HG03060 (cell line): ENCODE results near the gene COBL.

ENCODE experiments used
- ATAC-seq: cut with Tn5 transposase; IDR thresholded peaks from one replicate; pipeline ENCODE4 v1.9.1; 2021; ENCODE audit warnings: low read depth, moderate number of reproducible peaks; ENCODE audit not compliant: unreplicated experiment

Gene COBL

GRCh38 chr7:51101111-51101757 lies 215.4 kb downstream of the COBL start:
- no peak for ATAC-seq

- ATAC-seq, result no peak
Measured at GRCh38 chr7:51090411-51090810, 226.2 kb downstream of the COBL start.

GRCh38 chr7:51085034-51085692 lies 231.4 kb downstream of the COBL start:
- no peak for ATAC-seq

- no peak for ATAC-seq
Measured at GRCh38 chr7:51084121-51084520, 232.5 kb downstream of the COBL start.

GRCh38 chr7:51082940-51083533 lies 233.6 kb downstream of the COBL start:
- ATAC-seq, result no peak

GRCh38 chr7:51082096-51082840 lies 234.3 kb downstream of the COBL start:
- ATAC-seq, result no peak

GRCh38 chr7:51081270-51081890 lies 235.2 kb downstream of the COBL start:
- ATAC-seq, result no peak

GRCh38 chr7:51080622-51081269 lies 235.9 kb downstream of the COBL start:
- ATAC-seq, result no peak

- no peak for ATAC-seq
Measured at GRCh38 chr7:51080216-51080615, 236.4 kb downstream of the COBL start.

GRCh38 chr7:51079494-51079893 lies 237.1 kb downstream of the COBL start:
- ATAC-seq, result no peak

GRCh38 chr7:51078653-51079052 lies 238.0 kb downstream of the COBL start:
- ATAC-seq, result no peak

- ATAC-seq, result no peak
Measured at GRCh38 chr7:51077987-51078370, 238.6 kb downstream of the COBL start.

GRCh38 chr7:51077316-51077986 lies 239.2 kb downstream of the COBL start:
- ATAC-seq, result no peak

- ATAC-seq, result no peak
Measured at GRCh38 chr7:51075681-51076580, 240.7 kb downstream of the COBL start.

- ATAC-seq, result no peak
Measured at GRCh38 chr7:51073171-51073570, 243.4 kb downstream of the COBL start.

GRCh38 chr7:51072281-51072680 lies 244.3 kb downstream of the COBL start:
- ATAC-seq, result no peak

GRCh38 chr7:51071427-51071826 lies 245.2 kb downstream of the COBL start:
- no peak for ATAC-seq

GRCh38 chr7:51070151-51070550 lies 246.5 kb downstream of the COBL start:
- ATAC-seq, result no peak
